IMR-90 (cell line): ENCODE results near the gene F12.

ENCODE experiments used
- BHLHE40 ChIP-seq: fragments of 150-350 bp; IDR thresholded peaks from 2 replicates; pipeline ENCODE4 v1.6.1; 2016; ENCODE audit warnings: mild to moderate bottlenecking, low read depth, low read length
- CEBPB ChIP-seq: IDR thresholded peaks from 2 replicates; pipeline ENCODE4 v1.6.1; 2012; ENCODE audit warnings: low read depth, low read length, improper control_type of control experiment
- CHD1 ChIP-seq: IDR thresholded peaks from 2 replicates; pipeline ENCODE4 v1.6.1; 2012; ENCODE audit warnings: low read depth, low read length, improper control_type of control experiment
- FOS ChIP-seq: fragments of 150-350 bp; IDR thresholded peaks from 2 replicates; pipeline ENCODE4 v1.6.1; 2016; ENCODE audit warnings: low read depth, low read length
- MAFK ChIP-seq: IDR thresholded peaks from 2 replicates; pipeline ENCODE4 v1.6.1; 2012; ENCODE audit warnings: low read depth, low read length, improper control_type of control experiment
- MAZ ChIP-seq: IDR thresholded peaks from 2 replicates; pipeline ENCODE4 v1.6.1; 2012; ENCODE audit warnings: low read depth, mild to moderate bottlenecking, low read length, improper control_type of control experiment, moderate library complexity, borderline replicate concordance
- MXI1 ChIP-seq: IDR thresholded peaks from 2 replicates; pipeline ENCODE4 v1.6.1; 2012; ENCODE audit warnings: low read depth, mild to moderate bottlenecking, low read length, moderate library complexity, borderline replicate concordance
- POLR2A ChIP-seq: IDR thresholded peaks from 2 replicates; pipeline ENCODE4 v1.6.1; 2012; ENCODE audit warnings: mild to moderate bottlenecking, low read depth, low read length
- RAD21 ChIP-seq: IDR thresholded peaks from 2 replicates; pipeline ENCODE4 v1.6.1; 2012; ENCODE audit warnings: low read length, improper control_type of control experiment
- RCOR1 ChIP-seq: IDR thresholded peaks from 2 replicates; pipeline ENCODE4 v1.6.1; 2012; ENCODE audit warnings: mild to moderate bottlenecking, low read length, improper control_type of control experiment; ENCODE audit not compliant: insufficient replicate concordance
- RFX5 ChIP-seq: IDR thresholded peaks from 2 replicates; pipeline ENCODE4 v1.8.0; 2012; ENCODE audit warnings: low read depth, mild to moderate bottlenecking, low read length, moderate library complexity
- SMC3 ChIP-seq: fragments of 150-350 bp; IDR thresholded peaks from 2 replicates; pipeline ENCODE4 v1.6.1; 2016; ENCODE audit warnings: low read depth, mild to moderate bottlenecking, antibody characterized with exemption, low read length, moderate library complexity
- TF ChIP-seq, protein P1 (sequence below): conservative IDR thresholded peaks from 2 replicates; pipeline ENCODE4 v1.5.1; 2012; ENCODE audit warnings: mild to moderate bottlenecking, low read depth, low read length, improper control_type of control experiment
- TF ChIP-seq, protein P2 (sequence below): fragments of 150-350 bp; IDR thresholded peaks from 2 replicates; pipeline ENCODE4 v1.6.1; 2017; ENCODE audit warnings: mild to moderate bottlenecking, antibody characterized with exemption, low read length, low read depth

DNA sequence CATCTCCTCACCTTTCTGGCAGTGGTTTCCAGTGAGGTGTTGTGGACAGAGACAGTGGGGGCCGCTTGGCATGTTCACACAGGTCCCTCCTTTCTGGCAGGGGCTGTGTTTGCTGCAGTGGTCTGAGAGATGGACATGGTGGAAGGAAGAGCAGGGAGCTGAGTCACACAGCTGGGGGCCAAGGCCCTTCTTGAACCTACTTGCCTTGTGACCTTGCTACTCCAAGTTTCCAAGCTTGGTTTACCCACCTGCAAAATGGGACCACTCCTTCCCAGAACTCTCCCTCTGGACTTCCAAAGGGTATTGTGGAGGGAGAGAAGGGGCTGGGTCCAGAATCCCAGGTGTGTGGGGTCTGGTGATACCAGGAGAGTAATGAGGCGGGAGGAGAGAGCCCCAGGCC, 4.1 kb downstream of the F12 start:
- TF ChIP-seq, protein P1, sequence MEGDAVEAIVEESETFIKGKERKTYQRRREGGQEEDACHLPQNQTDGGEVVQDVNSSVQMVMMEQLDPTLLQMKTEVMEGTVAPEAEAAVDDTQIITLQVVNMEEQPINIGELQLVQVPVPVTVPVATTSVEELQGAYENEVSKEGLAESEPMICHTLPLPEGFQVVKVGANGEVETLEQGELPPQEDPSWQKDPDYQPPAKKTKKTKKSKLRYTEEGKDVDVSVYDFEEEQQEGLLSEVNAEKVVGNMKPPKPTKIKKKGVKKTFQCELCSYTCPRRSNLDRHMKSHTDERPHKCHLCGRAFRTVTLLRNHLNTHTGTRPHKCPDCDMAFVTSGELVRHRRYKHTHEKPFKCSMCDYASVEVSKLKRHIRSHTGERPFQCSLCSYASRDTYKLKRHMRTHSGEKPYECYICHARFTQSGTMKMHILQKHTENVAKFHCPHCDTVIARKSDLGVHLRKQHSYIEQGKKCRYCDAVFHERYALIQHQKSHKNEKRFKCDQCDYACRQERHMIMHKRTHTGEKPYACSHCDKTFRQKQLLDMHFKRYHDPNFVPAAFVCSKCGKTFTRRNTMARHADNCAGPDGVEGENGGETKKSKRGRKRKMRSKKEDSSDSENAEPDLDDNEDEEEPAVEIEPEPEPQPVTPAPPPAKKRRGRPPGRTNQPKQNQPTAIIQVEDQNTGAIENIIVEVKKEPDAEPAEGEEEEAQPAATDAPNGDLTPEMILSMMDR, result no peak
- TF ChIP-seq RFX5 (no peak), POLR2A (no peak), CEBPB (no peak), RAD21 (no peak), CHD1 (no peak), SMC3 (no peak), MXI1 (no peak), MAFK (no peak), FOS (no peak), RCOR1 (no peak), MAZ (no peak), BHLHE40 (no peak)
- TF ChIP-seq, protein P2, sequence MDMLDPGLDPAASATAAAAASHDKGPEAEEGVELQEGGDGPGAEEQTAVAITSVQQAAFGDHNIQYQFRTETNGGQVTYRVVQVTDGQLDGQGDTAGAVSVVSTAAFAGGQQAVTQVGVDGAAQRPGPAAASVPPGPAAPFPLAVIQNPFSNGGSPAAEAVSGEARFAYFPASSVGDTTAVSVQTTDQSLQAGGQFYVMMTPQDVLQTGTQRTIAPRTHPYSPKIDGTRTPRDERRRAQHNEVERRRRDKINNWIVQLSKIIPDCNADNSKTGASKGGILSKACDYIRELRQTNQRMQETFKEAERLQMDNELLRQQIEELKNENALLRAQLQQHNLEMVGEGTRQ, result no peak
